M059J (cell line): ENCODE results near the gene SNED1. TPM values are rescaled to one million over a fixed set of nuclear protein-coding genes. Genes with fewer than 3 reads are reported as not detected.
A peak's percentile ranks its signal among the peaks of the same experiment; 100 is the strongest.
"Not testable (repeated sequence)": the region's sequence is repeated elsewhere in the genome, so short reads cannot be mapped to it uniquely, and the experiment has no call there.

ENCODE experiments used
- DNase-seq: peaks from one replicate; pipeline ENCODE4 v3.0.0-alpha.2; 2012; ENCODE audit warnings: low read depth
- total RNA-seq: library from RNA; depleted of rRNA; stranded (reverse); fragments of >200 nt; shearing (Covaris generic); gene quantifications from 2 replicates; pipeline ENCODE4 v1.2.3, GENCODE V29; 2014

SNED1 gene
- total RNA-seq, 1 experiment from 2014 or later: 2.2 TPM

- DNase-seq: no peak
These were observed 84.6 kb downstream of the SNED1 start for GRCh38 chr2:241083091-241083415.

- DNase-seq: no peak
These were observed 86.5 kb downstream of the SNED1 start for GRCh38 chr2:241084856-241085444.

GRCh38 chr2:241087420-241088268 lies 89.2 kb downstream of the SNED1 start:
- no peak for DNase-seq

- no peak for DNase-seq
These were observed 90.0 kb downstream of the SNED1 start for GRCh38 chr2:241088376-241088775.

- DNase-seq: no peak
These were observed 90.6 kb downstream of the SNED1 start for GRCh38 chr2:241088791-241089732.

- DNase-seq: no peak
These were observed 92.8 kb downstream of the SNED1 start for GRCh38 chr2:241091201-241091600.

- no peak for DNase-seq
These were observed 93.5 kb downstream of the SNED1 start for GRCh38 chr2:241091734-241092445.

- no peak for DNase-seq
These were observed 94.3 kb downstream of the SNED1 start for GRCh38 chr2:241092677-241093076.

- not testable (repeated sequence) for DNase-seq
These were observed 94.8 kb downstream of the SNED1 start for GRCh38 chr2:241093133-241093781.

- no peak for DNase-seq
These were observed 95.8 kb downstream of the SNED1 start for GRCh38 chr2:241094172-241094571.

- no peak for DNase-seq
These were observed 96.6 kb downstream of the SNED1 start for GRCh38 chr2:241094924-241095420.

- DNase-seq: no peak
These were observed 97.3 kb downstream of the SNED1 start for GRCh38 chr2:241095594-241096290.

GRCh38 chr2:241096979-241097378 lies 98.6 kb downstream of the SNED1 start:
- DNase-seq: no peak

GRCh38 chr2:241099246-241099645 lies 100.8 kb downstream of the SNED1 start:
- no peak for DNase-seq

GRCh38 chr2:241102239-241102803 lies 103.9 kb downstream of the SNED1 start, which contains the start of gene MTERF4:
Gene MTERF4 (minus strand): TSS chr2:241102287. CDS start chr2:241102273, 14 bp downstream.
- DNase-seq: peak; percentile 77

- no peak for DNase-seq
These were observed 104.8 kb downstream of the SNED1 start for GRCh38 chr2:241103176-241103595.

- not testable (repeated sequence) for DNase-seq
These were observed 106.2 kb downstream of the SNED1 start for GRCh38 chr2:241104611-241105010.

GRCh38 chr2:241105641-241106040 lies 107.2 kb downstream of the SNED1 start:
- DNase-seq: no peak

GRCh38 chr2:241107031-241107783 lies 108.8 kb downstream of the SNED1 start:
- no peak for DNase-seq
